NCI-H526 (cell line): Measurements from ENCODE around the gene NEO1.
A peak's percentile ranks its signal among the peaks of the same experiment; 100 is the strongest.

ENCODE experiments used
- DNase-seq, 2 experiments: peaks; one replicate each; lab custom pipeline; 2025; lab: John Stamatoyannopoulos, UW

The NEO1 gene

DNA sequence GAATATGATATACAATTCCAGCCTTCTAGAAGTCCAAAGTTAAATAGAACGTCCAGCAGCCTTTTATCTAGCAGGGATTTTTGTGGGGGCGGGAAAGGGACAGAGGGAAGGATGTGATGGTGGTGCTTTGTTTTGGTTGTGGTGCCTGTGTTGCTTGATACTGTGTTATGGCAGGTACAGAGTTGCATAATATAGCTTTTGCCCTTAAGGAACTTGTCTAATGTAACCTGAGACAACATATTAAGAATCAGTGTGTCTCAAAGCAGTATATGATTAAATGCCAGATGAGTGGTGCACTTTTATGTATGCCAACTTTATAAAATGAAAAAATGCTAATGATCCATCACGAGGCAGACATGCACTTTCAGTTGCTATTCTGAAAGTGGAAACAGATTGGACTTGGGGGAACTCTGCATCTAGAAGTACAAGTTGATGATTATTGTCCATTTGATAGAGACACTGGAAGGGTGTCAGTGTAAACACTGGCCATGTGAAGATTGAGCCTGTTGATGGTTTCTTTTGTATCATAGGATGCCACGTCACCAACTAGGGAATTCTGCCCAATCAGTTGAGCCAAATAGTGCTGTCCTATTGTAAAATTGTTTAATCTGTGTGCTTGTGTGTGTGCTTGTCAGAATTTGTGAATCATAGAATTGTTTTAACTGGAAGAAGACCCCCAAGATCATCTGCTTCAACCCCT is 23.0 kb downstream of the NEO1 start:
- DNase-seq = no peak

DNA sequence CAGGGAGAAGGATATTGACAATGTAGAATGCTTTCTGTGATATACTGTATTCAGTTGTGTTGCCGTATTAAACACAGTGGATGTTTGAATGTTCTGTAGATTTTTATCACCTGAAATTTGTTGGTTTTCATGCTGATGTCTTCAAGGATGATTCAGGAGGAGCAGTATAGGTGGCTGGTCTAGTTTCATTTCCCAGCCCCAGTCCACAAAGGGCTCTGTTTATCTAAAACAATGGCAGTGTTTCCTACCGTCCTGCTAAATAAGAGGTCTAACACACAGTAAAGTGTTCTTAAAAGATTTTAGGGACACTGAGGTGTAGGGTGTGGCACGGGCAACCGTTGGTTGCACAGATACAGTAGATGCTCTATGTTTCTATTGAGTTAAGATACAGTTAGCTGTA is 26.0 kb downstream of the NEO1 start:
- DNase-seq = no peak

DNA sequence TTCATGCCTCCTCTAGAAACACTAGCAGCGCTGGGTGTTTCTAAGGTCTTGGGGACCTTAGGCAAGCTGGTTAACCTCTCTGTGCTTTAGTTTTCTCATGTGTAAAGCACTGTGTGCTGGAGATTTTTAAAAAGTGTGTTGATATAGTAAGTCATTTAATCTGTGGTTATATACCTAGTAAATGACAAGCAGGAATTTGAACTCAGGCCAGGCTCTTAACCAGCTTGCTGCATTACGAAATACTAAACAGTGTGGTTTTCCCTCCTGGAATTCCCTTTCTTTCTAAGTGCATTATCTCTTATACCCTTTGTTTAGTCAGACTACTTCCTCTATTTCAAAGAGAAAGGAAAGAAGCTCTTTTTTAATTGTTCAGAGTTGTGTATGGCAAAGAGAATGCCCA is 26.5 kb downstream of the NEO1 start:
- DNase-seq = no peak

DNA sequence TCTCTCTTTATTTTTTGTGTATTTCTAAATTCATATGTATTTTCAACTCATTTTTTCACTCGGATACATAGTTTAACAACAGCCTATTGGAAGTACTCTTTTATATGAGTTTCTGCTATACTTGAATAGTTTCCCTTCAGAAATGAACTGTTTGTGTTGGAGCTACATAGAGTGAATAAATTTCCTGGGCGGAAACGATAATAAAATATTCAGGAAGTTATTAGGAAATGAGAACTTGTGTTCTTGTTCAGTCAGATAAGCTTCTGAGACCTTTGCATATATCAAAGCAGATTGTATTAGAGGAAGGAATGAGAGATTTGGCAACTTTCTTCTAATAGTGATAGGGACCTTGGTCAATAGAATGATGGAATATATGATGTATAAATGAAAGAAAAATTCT is 27.3 kb downstream of the NEO1 start:
- DNase-seq = no peak

DNA sequence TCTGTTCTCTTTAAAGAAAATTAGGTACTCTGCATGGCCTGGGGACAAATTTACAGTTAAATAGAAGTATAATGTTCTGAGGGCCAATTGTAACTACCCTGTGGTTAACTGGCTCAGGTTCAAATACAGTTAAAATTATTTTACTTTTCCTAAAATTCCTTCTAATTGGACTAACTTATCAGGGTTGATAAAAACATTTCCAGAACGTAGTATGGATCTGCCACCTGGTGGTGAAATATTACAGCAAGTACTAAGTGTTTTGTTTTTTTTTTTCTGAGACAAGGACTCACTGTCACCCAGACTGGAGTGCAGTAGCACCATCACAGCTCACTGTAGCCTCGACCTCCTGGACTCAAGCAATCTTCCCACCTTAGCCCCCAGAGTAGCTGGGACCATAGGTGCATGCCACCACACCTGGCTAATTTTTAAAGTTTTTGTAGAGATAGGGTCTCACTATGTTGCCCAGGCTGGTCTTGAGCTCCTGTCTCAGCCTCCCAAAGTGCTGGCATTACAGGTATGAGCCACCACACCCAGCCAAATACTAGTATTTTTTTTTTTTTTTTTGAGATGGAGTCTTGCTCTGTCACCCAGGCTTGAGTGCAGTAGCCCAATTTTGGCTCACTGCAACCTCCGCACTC is 29.2 kb downstream of the NEO1 start:
- peak; percentile 66 to 70 for DNase-seq

DNA sequence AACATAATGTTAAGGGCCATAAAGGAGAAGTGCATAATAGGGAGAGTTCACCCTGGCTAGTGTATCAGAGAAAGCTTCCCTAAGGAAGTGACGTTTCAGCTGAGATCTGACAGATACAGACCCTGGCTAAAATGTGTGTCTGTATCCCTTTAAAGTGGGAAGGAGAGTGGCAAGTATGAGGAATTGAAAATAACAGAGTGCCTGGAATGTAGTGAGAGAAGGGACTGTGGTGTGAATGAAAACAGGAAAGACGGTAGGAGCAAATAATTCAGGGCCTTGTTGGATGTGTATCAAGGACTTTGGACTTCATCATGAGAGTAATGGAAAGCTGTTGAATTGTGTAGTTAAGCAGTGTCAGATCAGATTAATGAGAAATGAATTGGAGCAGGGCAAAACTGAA is 30.5 kb downstream of the NEO1 start:
- DNase-seq = no peak

DNA sequence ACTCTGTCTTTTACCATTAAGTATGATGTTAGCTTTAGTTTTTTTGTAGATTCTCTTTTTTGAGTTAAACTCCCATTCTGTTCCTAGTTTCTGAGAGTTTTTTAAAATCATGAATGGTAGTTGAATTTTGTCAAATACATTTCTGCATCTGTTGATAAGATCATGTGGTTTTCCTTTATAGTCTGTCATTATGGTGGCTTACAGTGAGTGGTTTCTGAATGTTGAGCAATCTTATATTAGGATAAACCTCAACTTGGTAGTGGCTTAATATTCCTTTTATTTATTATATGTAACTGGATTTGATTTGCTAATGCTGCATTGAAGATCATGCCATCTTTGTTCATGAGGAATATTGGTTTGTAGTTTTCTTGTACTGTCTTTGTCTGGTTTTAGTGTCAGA is 34.8 kb downstream of the NEO1 start:
- no peak for DNase-seq

DNA sequence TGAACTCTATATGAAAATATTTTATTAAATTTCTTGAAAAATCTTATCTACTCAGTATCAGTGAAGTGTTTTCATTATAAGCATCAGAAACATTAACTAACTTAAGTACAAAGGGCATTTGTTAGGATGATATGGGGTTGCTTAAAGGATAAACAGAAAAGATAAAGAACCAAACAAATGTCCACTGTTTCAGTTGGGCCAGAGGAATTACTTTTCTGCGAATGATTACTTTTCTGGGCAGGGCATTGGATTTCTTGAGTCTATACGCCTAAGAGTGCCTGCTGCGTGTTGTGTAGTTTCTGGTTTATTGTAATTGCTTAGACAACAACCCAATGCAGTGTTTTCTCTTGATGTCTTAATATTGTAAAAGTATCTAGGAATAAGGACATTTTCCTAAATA is 52.8 kb downstream of the NEO1 start:
- no peak for DNase-seq

DNA sequence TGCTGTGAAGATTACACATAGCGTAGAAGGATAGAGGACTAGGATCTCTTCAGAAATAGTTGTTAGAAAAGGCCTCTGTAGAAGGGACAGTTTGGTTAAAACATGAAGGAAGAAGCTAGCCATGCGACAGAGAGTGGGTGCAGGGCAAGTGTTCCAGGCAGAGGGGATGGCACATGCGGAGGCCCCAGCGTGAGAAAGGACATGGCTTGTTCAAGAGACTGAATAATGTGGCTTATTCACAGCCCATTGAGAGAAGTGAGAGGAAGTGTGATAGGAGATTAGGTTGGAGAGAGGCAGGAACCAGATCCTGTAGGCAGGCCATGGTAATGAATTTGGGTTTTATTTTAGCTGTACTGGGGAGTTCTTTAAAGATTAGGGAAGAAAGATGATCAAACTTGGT is 56.4 kb downstream of the NEO1 start:
- DNase-seq = no peak

DNA sequence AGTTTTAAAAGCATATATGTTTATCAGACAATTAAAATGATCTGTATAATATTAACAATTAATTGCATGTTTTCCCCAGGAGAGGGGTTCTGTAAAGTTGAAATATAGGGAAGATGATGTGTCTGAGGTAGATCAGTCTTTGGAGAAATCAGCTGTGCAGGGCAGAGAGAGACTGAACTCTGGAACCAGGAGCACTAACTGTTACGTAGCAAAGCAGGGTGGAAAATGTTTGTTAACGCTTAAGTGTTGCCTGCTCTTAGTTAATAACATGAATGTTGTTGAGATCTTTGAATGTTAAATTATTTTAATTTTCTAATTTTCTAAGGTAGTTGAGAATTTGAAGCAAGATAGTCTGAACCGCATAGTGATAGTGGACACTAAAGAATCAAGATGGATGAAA is 57.5 kb downstream of the NEO1 start:
- DNase-seq = no peak

DNA sequence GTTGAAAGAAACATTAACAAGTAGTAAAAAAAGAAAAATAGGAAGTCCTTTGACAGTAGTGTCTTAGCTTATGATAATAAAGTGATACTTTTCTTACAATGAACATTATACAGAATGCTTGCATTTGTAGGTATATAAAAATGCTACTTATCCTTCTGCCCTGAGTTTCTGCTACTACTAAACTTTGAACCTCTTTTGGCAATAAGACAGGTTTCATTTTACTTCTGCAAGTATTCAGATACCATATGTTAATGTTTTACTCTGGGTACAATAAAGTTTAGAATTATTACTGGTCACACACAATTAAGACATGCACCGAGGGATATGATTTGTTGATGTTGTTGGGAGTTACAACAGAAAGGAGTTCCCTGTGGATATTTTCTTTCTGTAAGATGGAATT is 57.9 kb downstream of the NEO1 start:
- no peak for DNase-seq

DNA sequence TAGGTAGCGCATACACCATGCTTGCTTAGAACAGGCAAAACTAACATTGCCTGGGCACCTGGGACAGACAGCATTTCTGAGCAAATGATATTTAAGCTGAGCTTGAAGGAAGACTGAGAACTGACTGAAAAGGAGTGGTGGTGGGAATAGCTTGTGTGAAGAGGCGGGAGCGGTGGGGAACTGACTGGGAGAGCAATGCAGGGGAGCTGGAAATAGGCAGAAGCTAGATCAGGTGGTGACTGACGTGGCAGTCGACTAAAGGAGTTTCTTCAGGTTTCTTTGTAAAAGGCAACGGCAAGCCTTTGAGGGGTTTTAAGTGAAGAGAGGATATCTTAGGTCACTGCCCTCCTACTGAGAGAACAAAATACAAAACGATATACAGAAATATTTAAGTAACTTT is 61.8 kb downstream of the NEO1 start:
- DNase-seq = no peak

DNA sequence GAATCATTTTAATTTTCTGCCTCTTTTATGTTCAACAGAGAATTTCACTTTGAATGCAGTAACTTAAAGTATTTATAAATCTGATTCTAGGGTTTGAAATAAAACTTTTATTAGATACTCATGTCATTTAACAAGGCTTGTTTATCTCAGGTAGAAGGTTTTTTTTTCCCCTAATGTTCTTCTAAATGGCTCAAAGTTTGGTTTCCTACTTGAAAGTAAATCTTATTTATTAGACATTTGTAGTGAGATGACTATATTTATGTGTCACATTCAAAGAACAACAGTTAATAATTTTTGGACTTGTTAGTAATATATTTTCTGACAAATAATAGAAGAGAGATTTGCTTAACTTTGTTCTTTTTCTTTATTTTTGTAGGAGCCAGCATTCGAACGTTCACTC is 63.9 kb downstream of the NEO1 start:
- no peak for DNase-seq

DNA sequence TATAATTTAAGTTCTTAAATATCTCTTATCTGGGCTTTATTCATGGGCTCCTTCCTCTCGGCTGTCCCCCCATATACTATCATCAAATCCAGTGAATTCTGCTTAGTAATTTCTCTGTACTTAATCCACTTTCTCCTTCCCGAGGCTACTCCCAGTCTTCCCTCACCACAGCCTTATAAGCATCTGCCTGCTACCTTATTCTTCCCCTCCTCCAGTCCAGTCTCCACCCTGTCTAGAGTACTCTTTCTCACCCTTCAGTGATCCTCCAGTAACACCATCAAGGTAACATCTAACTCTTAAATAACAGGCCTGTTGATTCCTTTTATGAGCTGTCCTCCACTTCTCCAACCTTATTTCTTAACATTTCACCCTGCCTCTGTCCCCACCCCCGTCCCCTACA is 65.8 kb downstream of the NEO1 start:
- DNase-seq = no peak

DNA sequence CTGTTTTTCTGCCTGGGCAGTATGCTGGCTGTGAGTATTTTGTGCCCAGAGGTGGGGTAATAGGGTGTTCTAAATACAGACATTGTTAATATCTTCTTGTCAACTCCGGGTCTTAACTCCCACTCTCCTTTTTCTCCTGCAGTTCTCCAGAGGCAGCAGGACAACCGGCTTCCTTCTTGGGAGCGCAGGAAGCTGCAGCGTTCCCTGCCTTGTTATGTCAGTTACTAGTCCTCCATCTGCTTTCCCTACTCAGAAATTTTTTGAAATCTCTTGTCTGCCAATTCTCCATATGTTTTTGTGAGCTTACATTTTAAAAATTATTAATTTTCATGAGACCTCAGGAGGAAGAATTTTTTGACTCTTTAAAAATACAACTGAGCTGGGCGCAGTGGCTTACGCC is 67.2 kb downstream of the NEO1 start:
- DNase-seq = no peak

DNA sequence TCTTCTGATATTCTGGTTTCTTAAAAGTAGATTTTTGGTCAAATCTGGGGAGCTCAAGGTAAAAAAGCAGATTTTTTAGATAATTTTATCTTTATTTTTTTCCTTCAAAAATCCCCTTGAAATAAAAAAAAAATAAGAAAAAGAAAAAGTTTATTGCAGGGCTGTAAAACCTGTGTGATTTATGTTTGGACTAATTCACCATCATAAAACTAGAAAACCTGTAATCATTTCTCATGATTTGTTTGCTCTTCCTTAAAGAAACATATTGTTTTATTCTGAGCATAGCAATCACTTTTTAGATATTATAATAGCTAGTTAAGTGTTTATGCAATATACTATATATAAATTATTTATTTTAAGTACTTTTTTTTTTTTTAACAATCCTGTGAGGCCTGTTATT is 68.0 kb downstream of the NEO1 start:
- no peak for DNase-seq

DNA sequence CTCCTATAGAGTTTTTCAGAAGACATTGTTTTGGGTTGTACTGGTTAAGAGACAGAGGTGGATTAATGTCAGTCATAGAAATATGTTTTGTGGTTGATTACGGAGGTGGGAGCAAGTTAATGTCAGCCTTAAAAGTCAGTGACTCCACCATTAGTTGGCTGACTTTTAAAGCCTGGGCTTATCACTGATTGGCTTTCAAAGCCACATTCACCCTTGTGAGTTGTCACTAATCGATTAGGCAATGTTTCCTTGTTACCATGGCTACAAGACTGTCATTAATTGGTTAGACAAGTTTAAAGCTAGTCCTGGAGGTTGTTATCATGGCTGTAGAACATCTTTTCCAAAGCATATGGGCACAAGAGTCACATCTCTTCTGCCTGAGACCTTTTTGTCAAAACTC is 73.0 kb downstream of the NEO1 start:
- no peak for DNase-seq

DNA sequence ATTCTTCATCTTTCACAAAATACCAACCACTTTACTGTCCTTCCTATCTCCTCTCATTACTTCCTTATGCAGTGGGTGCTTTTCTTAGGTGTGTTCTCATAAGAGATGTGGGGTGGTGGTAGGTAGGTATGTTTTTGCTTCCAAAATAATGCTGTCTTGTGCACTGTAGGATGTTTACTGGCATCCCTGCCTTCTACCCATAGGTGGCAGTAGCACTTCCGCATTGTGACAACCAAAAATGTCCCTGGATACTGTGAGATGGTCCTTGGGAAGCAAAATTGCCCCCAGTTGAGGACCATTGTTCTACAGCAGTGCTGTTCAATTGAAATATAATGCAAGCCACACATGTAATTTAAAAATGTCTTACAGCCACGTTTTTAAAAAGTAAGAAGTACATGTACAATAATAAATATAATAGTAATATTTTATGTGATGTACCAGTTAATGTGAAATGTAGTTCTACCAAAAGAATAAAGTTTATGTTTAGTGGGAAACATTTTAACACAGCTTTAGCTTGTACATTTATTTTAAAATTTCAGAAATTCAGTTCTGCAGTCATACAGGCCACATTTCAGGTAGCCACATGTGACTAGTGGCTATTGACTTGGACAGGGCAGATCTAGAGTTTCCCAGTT is 75.2 kb downstream of the NEO1 start:
- DNase-seq = peak; percentile 21 to 36

DNA sequence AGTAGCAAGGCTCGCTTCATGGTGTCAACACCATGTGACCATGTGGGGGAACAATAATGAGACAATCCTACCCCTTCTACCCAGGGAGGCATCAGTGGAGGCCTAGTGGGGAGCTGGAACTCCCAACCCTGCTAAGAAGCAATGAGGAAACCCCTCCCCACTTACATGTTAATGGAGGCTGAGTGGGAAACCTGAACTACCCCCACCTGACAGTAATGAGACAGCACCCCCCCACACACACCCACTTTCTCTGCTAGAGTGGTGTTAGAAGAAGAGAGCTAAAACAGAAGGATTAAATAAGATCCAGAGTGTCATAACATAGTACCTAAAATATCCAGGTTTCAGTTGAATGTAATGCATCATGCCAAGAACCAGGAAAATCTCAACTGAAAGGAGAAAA is 78.6 kb downstream of the NEO1 start:
- DNase-seq = no peak

DNA sequence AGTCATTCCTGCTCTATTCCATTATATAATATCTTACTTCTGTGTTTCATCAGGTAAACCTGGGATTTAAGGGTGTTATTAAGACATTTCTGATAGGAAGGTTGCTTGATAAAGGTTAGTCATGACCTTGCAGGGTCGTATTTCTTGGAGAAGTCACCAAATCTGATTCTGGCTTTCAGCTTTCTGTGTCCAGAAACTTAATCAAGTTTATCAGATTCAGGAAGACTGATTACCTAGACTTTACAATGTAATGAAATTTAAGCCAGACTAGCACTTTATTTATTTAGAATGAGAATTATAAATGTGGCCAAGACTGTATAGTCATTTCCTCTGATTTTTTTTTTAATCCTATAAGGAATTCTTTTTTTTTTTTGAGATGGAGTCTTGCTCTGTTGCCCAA is 81.9 kb downstream of the NEO1 start:
- no peak for DNase-seq

DNA sequence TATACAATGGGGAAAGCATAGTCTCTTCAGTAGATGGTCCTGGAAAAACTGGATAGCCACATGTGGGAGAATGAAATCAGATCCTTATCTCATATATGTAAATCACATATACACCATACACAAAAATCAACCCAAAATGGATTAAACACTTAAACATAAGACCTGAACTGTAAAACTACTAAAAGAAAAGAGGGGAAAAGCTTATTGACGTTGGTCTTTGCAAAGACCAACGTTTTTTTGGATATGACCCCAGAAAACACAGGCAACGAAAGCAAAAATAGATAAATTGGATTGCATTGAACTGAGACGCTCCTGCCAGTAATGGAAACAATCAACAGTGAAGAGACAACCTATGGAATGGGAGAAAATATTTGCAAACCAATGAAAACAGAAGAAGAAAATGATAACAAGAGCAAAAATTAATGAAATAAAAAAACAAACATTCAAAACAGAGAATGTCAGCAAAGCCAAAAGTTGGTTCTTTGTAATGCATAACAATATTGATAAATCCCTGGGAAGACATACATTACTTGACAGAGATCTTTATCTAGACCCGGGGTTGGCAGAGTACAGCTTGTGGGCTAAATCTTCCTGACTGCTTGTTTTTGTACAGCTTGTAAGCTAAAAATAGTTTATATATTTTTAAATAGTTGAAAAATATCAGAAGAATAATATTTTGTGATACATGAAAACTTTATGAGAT is 86.9 kb downstream of the NEO1 start:
- no peak for DNase-seq

DNA sequence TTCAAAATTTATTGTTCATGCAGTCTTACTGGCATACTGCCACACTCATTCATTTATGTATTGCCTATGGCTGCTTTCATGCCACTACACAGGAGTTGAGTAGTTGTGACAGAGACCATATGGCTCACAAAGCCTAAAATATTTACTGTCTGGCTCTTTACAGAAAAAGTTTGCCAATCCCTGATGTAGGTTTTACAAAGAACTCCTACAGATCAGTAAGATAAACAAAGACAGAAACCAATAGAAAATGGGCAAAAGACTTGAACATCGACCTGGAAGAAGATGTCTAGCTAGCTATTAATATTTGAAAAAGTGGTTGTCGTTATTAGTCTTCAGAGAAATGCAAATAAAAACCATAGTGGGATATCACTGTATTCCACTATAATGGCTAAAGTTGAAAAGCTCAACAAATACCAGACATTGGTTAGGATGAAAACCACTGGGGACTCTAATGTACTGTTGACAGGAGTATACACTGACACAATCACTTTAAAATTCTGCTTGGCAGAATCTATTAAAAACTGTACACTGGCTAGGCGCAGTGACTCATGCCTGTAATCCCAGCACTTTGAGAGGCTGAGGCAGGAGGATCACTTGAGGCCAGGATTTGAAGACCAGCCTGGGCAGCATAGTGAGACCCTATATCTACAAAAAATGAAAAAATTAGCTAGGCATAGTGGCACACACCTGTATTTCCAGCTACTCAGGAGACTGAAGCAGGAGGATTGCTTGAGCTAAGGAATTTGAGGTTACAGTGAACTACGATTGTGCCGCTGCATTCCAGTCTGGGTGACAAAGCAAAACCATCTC is 87.7 kb downstream of the NEO1 start:
- no peak for DNase-seq
